ENCODE results near the gene IRGC.

IRGC gene

GRCh38 chr19:43759515-43759914, 43.6 kb downstream of the IRGC start:
- peaks cover 42% of the 10 kb centered on the region for H3F3A ChIP-seq (ENCODE audit: insufficient read depth)
- H3K27me3 ChIP-seq (ENCODE audit: low read length): no peaks in the 10 kb centered on the region
- peak overlapping the region; percentile 95 for H3K27ac ChIP-seq (ENCODE audit: low read depth, low read length)
- H4K20me1 ChIP-seq (ENCODE audit: low read depth, low read length): no peaks in the 10 kb centered on the region
- no peak overlapping the region for H3K4me3 ChIP-seq (ENCODE audit: insufficient read depth, low read length, poor library complexity, severe bottlenecking)
- peak overlapping the region; percentile 32 for H3K9ac ChIP-seq (ENCODE audit: low read length)
- H3K4me2 ChIP-seq (ENCODE audit: low read depth, low read length, poor library complexity, severe bottlenecking): peak overlapping the region; percentile 32
- TF ChIP-seq EZH2phosphoT487 (conservative IDR thresholded peaks at IDR 0.05; ENCODE audit: low read length) (no peak), CTCF (IDR thresholded peaks at IDR 0.05; ENCODE audit: insufficient read depth, low read length, poor library complexity, severe bottlenecking) (no peak)
- no peaks in the 10 kb centered on the region for H3K36me3 ChIP-seq (ENCODE audit: low read length)
- H3K79me2 ChIP-seq (ENCODE audit: insufficient read depth, low read length): peaks cover 9% of the 10 kb centered on the region; the same call in 1 of the 2 replicates
- H3K9me2 ChIP-seq (replicated peaks; ENCODE audit: insufficient read depth, low read length): no peaks in the 10 kb centered on the region
- H2AFZ ChIP-seq (ENCODE audit: low read depth, low read length, severe bottlenecking): peak overlapping the region; percentile 9
- H3K9me3 ChIP-seq (ENCODE audit: insufficient read depth, low read length): no peaks in the 10 kb centered on the region

GRCh38 chr19:43760941-43761340, 45.1 kb downstream of the IRGC start:
- Histone ChIP-seq H3K4me2 (ENCODE audit: low read depth, low read length, poor library complexity, severe bottlenecking) (no peak overlapping the region), H3F3A (ENCODE audit: insufficient read depth) (peaks cover 48% of the 10 kb centered on the region)

GRCh38 chr19:43762814-43763213, 46.9 kb downstream of the IRGC start:
- no peak overlapping the region for H3K4me2 ChIP-seq (ENCODE audit: low read depth, low read length, poor library complexity, severe bottlenecking)
- H3K4me3 ChIP-seq (ENCODE audit: insufficient read depth, low read length, poor library complexity, severe bottlenecking): no peak overlapping the region
- no peaks in the 10 kb centered on the region for H3K27me3 ChIP-seq (ENCODE audit: low read length)
- no peaks in the 10 kb centered on the region for H4K20me1 ChIP-seq (ENCODE audit: low read depth, low read length)
- 0 out of 2 replicates have a peak overlapping the region, but pooled peaks have one; percentile 40 for H3K27ac ChIP-seq (ENCODE audit: low read depth, low read length)
- peaks cover 36% of the 10 kb centered on the region for H3F3A ChIP-seq (ENCODE audit: insufficient read depth)
- H3K79me2 ChIP-seq (ENCODE audit: insufficient read depth, low read length): no peaks in the 10 kb centered on the region
- H3K9me3 ChIP-seq (ENCODE audit: insufficient read depth, low read length): no peaks in the 10 kb centered on the region
- H3K36me3 ChIP-seq (ENCODE audit: low read length): no peaks in the 10 kb centered on the region
- no peaks in the 10 kb centered on the region for H3K9me2 ChIP-seq (replicated peaks; ENCODE audit: insufficient read depth, low read length)
- TF ChIP-seq EZH2phosphoT487 (conservative IDR thresholded peaks at IDR 0.05; ENCODE audit: low read length): no peak
- TF ChIP-seq CTCF (IDR thresholded peaks at IDR 0.05; ENCODE audit: insufficient read depth, low read length, poor library complexity, severe bottlenecking): no peak
- no peak overlapping the region for H2AFZ ChIP-seq (ENCODE audit: low read depth, low read length, severe bottlenecking)
- no peak overlapping the region for H3K9ac ChIP-seq (ENCODE audit: low read length)

More at GRCh38 chr19:43760941-43761340, 45.1 kb downstream of the IRGC start:
- TF ChIP-seq EZH2phosphoT487 (conservative IDR thresholded peaks at IDR 0.05; ENCODE audit: low read length) (no peak), CTCF (IDR thresholded peaks at IDR 0.05; ENCODE audit: insufficient read depth, low read length, poor library complexity, severe bottlenecking) (no peak)
- Histone ChIP-seq H3K36me3 (ENCODE audit: low read length) (no peaks in the 10 kb centered on the region), H4K20me1 (ENCODE audit: low read depth, low read length) (no peaks in the 10 kb centered on the region), H3K9me3 (ENCODE audit: insufficient read depth, low read length) (no peaks in the 10 kb centered on the region), H2AFZ (ENCODE audit: low read depth, low read length, severe bottlenecking) (no peak overlapping the region), H3K27ac (ENCODE audit: low read depth, low read length) (no peak overlapping the region), H3K4me3 (ENCODE audit: insufficient read depth, low read length, poor library complexity, severe bottlenecking) (no peak overlapping the region), H3K27me3 (ENCODE audit: low read length) (no peaks in the 10 kb centered on the region), H3K9ac (ENCODE audit: low read length) (no peak overlapping the region), H3K79me2 (ENCODE audit: insufficient read depth, low read length) (peaks cover 7% of the 10 kb centered on the region; the same call in 1 of the 2 replicates), H3K9me2 (replicated peaks; ENCODE audit: insufficient read depth, low read length) (no peaks in the 10 kb centered on the region)

Data from SU-DHL-6 (cell line).